Activated CD8-positive, alpha-beta T cell treated with anti-CD3 and anti-CD28 coated beads for 36 hours (primary cell): ENCODE measurements around the gene KIF26B. TPM values are rescaled to one million over a fixed set of nuclear protein-coding genes. Genes with fewer than 3 reads are reported as not detected.

Source experiments
- ATAC-seq: fragments of 200-7000 bp; cut with Tn5 transposase; one replicate; pipeline ENCODE4 v1.10.0; 2021; ENCODE audit warnings: mild to moderate bottlenecking, moderate library complexity
- CTCF ChIA-PET: fragments of 350-600 bp; sonication (Branson Sonifier 250); formaldehyde crosslinking; loops from one replicate; lab custom pipeline; 2021; ENCODE audit warnings: antibody characterized with exemption; lab: Charles Lee
- POLR2A ChIA-PET: fragments of 350-600 bp; sonication (Branson Sonifier 250); formaldehyde crosslinking; loops from one replicate; lab custom pipeline; 2021; ENCODE audit warnings: antibody characterized with exemption; lab: Charles Lee
- DNase-seq: peaks from one replicate; pipeline ENCODE4 v3.0.0-alpha.2; 2020
- H3K27ac Mint-ChIP-seq: one replicate; pipeline ENCODE4 v1.8.0; 2021; ENCODE audit warnings: mild to moderate bottlenecking, mixed read lengths
- H3K27me3 Mint-ChIP-seq: one replicate; pipeline ENCODE4 v1.8.0; 2021; ENCODE audit warnings: mixed read lengths
- H3K36me3 Mint-ChIP-seq: one replicate; pipeline ENCODE4 v1.8.0; 2021; ENCODE audit warnings: low read depth, mixed read lengths
- H3K4me1 Mint-ChIP-seq: one replicate; pipeline ENCODE4 v1.8.0; 2021; ENCODE audit warnings: low read depth, mixed read lengths
- H3K4me3 Mint-ChIP-seq: one replicate; pipeline ENCODE4 v1.8.0; 2021; ENCODE audit warnings: mild to moderate bottlenecking, moderate library complexity, mixed read lengths
- H3K9me3 Mint-ChIP-seq: one replicate; pipeline ENCODE4 v1.8.0; 2021; ENCODE audit warnings: mixed read lengths
- intact Hi-C: fragments of 100-400 bp; cut with micrococcal nuclease; formaldehyde crosslinking; loops from one replicate; pipeline ENCODE4 v1.10.0; 2022
- total RNA-seq, 2 experiments: library from RNA; stranded (reverse); gene quantifications; one replicate each; pipeline ENCODE4 v1.2.3, GENCODE V29; 2021
- TF ChIP-seq, protein P1 (sequence below): fragments of 200-600 bp; IDR thresholded peaks from one replicate; pipeline ENCODE4 v1.8.0; 2022; ENCODE audit warnings: antibody characterized with exemption, mild to moderate bottlenecking

KIF26B gene
- total RNA-seq, 2 experiments from 2014 or later: 0.16 TPM

DNA sequence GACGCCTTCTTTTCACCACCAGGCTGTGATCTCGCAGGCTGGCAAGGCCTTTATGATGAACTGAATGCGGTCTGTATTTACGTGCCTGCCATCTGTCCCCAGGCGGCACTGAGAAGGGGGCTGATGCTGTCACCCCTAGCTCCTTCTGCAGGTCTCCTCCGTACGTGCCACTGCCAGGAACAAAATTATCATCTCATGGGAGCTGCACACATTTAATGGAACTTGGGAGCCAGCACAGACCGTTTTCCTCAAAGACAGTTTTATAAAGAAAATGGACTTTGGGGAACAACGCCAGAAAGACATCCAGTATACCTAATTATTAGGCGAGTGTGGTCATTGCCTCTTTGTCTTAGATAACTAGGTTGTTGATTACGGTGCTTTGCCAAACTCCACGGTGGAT, 434.5 kb downstream of the KIF26B start:
- no peaks in the 10 kb centered on the region for H3K9me3 Mint-ChIP-seq
- no peak overlapping the region for H3K4me3 Mint-ChIP-seq
- no peaks in the 10 kb centered on the region for H3K4me1 Mint-ChIP-seq
- ATAC-seq (no peak), DNase-seq (no peak)
- TF ChIP-seq, protein P1, sequence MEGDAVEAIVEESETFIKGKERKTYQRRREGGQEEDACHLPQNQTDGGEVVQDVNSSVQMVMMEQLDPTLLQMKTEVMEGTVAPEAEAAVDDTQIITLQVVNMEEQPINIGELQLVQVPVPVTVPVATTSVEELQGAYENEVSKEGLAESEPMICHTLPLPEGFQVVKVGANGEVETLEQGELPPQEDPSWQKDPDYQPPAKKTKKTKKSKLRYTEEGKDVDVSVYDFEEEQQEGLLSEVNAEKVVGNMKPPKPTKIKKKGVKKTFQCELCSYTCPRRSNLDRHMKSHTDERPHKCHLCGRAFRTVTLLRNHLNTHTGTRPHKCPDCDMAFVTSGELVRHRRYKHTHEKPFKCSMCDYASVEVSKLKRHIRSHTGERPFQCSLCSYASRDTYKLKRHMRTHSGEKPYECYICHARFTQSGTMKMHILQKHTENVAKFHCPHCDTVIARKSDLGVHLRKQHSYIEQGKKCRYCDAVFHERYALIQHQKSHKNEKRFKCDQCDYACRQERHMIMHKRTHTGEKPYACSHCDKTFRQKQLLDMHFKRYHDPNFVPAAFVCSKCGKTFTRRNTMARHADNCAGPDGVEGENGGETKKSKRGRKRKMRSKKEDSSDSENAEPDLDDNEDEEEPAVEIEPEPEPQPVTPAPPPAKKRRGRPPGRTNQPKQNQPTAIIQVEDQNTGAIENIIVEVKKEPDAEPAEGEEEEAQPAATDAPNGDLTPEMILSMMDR: no peak
- CTCF ChIA-PET: no interaction called here
- intact Hi-C loops: no loop called here
- H3K27ac Mint-ChIP-seq: no peak overlapping the region
- H3K27me3 Mint-ChIP-seq: no peaks in the 10 kb centered on the region
- H3K36me3 Mint-ChIP-seq: no peaks in the 10 kb centered on the region
- POLR2A ChIA-PET: no interaction called here

GRCh38 chr1:245589906-245590305, 435.1 kb downstream of the KIF26B start:
- TF ChIP-seq, protein P1: no peak
- Mint-ChIP-seq H3K36me3 (no peaks in the 10 kb centered on the region), H3K4me3 (no peak overlapping the region), H3K4me1 (no peaks in the 10 kb centered on the region), H3K27ac (no peak overlapping the region), H3K27me3 (no peaks in the 10 kb centered on the region), H3K9me3 (no peaks in the 10 kb centered on the region)
- intact Hi-C loops: no loop called here
- CTCF ChIA-PET: no interaction called here
- POLR2A ChIA-PET: no interaction called here
- DNase-seq (no peak), ATAC-seq (no peak)

DNA sequence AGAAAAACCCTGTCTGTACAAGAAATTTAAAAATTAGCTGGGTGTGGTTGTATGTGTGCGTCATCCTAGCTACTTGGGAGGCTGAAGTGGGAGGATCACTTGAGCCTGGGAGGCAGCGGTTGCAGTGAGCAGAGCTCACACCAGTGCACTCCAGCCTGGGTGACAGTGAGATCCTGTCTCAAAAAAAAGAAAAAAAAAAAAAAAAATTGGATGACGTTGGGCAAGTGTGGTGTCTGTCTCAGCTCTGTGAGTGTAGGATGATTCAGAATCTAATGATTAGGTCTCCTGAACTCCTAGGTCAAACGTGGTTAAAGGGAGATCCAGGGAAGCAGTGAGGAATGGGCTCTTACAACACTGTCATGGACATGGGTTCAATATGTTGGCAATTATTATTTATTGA, 435.9 kb downstream of the KIF26B start:
- Mint-ChIP-seq H3K4me3 (no peak overlapping the region), H3K27me3 (no peaks in the 10 kb centered on the region), H3K27ac (no peak overlapping the region), H3K36me3 (no peaks in the 10 kb centered on the region), H3K4me1 (no peaks in the 10 kb centered on the region), H3K9me3 (no peaks in the 10 kb centered on the region)
- POLR2A ChIA-PET: no interaction called here
- CTCF ChIA-PET: no interaction called here
- TF ChIP-seq, protein P1: no peak
- ATAC-seq: no peak
- no peak for DNase-seq
- intact Hi-C loops: no loop called here

DNA sequence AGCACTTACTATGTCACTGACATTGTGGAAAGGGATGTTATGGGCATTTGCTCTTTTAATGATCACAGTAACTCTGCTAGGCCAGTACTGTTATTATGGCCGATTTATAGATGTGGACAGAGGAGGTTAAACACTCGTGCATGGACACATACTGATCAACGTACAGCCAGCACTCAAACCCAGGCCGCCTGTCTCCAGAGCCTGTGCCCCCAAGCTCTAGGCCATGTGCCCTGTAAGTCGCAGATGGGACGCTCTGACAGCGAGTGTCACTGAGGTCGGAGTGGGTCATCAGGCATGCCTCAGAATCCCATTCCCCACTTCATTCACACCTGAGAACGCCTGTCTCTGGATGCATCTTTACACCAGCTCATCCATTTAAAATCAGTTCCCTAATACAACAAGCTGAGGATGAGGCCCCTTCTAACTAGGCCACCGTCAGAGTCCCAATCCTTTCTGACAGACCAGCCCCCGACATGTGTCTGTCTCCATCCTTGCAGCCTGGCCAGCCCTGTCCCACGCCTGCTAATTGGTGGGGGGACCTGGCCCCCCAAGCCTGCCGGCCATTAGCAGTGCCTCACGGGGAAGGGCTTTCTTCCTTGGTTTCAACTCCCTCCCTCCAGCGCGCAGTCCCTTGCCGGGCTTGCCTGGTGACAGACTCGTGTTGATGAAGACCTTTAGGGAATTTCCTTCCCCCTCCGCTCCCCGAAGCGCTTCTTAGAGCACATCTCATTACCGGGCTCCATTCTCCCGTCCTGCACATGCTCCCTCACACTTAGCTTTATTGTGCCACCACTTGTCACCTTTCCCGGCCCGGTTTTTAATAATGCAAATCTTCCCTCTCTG, 436.8 kb downstream of the KIF26B start:
- no peaks in the 10 kb centered on the region for H3K36me3 Mint-ChIP-seq
- DNase-seq (no peak), ATAC-seq (no peak)
- no peaks in the 10 kb centered on the region for H3K9me3 Mint-ChIP-seq
- H3K27ac Mint-ChIP-seq: no peak overlapping the region
- no peaks in the 10 kb centered on the region for H3K4me1 Mint-ChIP-seq
- no peak overlapping the region for H3K4me3 Mint-ChIP-seq
- ChIA-PET CTCF (no interaction called here), POLR2A (no interaction called here)
- intact Hi-C loops: no loop called here
- H3K27me3 Mint-ChIP-seq: no peaks in the 10 kb centered on the region
- TF ChIP-seq, protein P1: no peak

DNA sequence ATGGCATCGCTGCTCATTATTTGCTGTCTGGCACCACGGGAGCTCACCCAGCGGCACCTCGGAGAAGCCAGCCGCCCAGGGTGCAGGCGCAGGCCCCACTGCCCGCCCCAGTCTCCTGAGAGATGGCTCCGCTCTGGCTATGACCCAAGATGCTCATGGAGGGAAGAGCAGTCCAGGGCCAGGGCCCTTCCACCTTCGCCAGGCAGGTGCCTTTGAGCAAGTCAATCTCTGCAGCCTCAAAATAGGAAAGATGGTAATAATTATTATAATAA, 437.3 kb downstream of the KIF26B start:
- POLR2A ChIA-PET: no interaction called here
- TF ChIP-seq, protein P1: no peak

More for the DNA sequence above, 437.3 kb downstream of the KIF26B start:
- H3K4me3 Mint-ChIP-seq: no peak overlapping the region
- H3K27me3 Mint-ChIP-seq: peaks cover 1% of the 10 kb centered on the region
- DNase-seq: no peak
- no peaks in the 10 kb centered on the region for H3K36me3 Mint-ChIP-seq
- CTCF ChIA-PET: no interaction called here
- no peak for ATAC-seq
- no peak overlapping the region for H3K27ac Mint-ChIP-seq
- intact Hi-C loops: no loop called here
- H3K4me1 Mint-ChIP-seq: no peaks in the 10 kb centered on the region
- H3K9me3 Mint-ChIP-seq: no peaks in the 10 kb centered on the region
